Breast epithelium (tissue), 4 donors: Measurements from ENCODE around the gene FNDC3B. TPM values are rescaled to one million over a fixed set of nuclear protein-coding genes. Genes with fewer than 3 reads are reported as not detected.

Experiments used
- DNase-seq, 2 donors: peaks; one replicate each; pipeline ENCODE4 v3.0.0-alpha.2; 2019; ENCODE audit warnings: low spot score in 2 of 2
- H3K27ac ChIP-seq, 2 donors: fragments of 200-600 bp; sonication (generic) in 1 of 2; one replicate each; pipeline ENCODE4 v1.5.1; 2016 to 2019; ENCODE audit warnings: mild to moderate bottlenecking in 1 of 2
- H3K27me3 ChIP-seq, 2 donors: fragments of 200-600 bp; sonication (generic) in 1 of 2; one replicate each; pipeline versions ENCODE4 v1.5.1 to v1.6.0; 2017 to 2019; ENCODE audit warnings: control low read depth in 1 of 2, mild to moderate bottlenecking in 1 of 2
- H3K36me3 ChIP-seq: fragments of 200-600 bp; one replicate; pipeline ENCODE4 v1.5.1; 2019
- H3K4me1 ChIP-seq, 2 donors: fragments of 200-600 bp; sonication (generic); one replicate each; pipeline ENCODE4 v1.5.1; 2016 to 2019; ENCODE audit warnings: control low read depth in 1 of 2
- H3K4me3 ChIP-seq, 3 donors: fragments of 200-600 bp; sonication (generic); 1 replicate in 2 of 3; 2 replicates in 1 of 3; pipeline ENCODE4 v1.5.1; 2016 to 2019; ENCODE audit warnings: mild to moderate bottlenecking in 3 of 3, moderate library complexity in 2 of 3
- H3K9me3 ChIP-seq, 2 donors: fragments of 200-600 bp; sonication (generic) in 1 of 2; one replicate each; pipeline ENCODE4 v1.5.1; 2016 to 2019; ENCODE audit warnings: control low read depth in 1 of 2
- CTCF ChIP-seq, 3 donors: fragments of 450-650 bp; IDR thresholded peaks; one replicate each; pipeline ENCODE4 v1.5.1; 2016 to 2017; ENCODE audit warnings: antibody characterized with exemption in 3 of 3, mild to moderate bottlenecking in 3 of 3, moderate library complexity in 3 of 3
- POLR2A ChIP-seq: fragments of 450-650 bp; IDR thresholded peaks from one replicate; pipeline ENCODE4 v1.6.1; 2016; ENCODE audit warnings: antibody characterized with exemption, mild to moderate bottlenecking, moderate library complexity
- POLR2AphosphoS5 ChIP-seq, 3 donors: sonication (generic); formaldehyde crosslinking; IDR thresholded peaks; one replicate each; pipeline ENCODE4 v1.6.1; 2017; ENCODE audit warnings: antibody characterized with exemption in 3 of 3
- intact Hi-C: fragments of 100-400 bp; cut with DNase I; formaldehyde crosslinking; loops from one replicate; pipeline ENCODE4 v1.15.1; 2023; ENCODE audit warnings: low total_unique reads
- total RNA-seq, 3 donors: library from RNA; depleted of rRNA; stranded (reverse); fragments of >200 nt; gene quantifications; one replicate each; pipeline ENCODE4 v1.1.0, GENCODE V29; 2016

FNDC3B gene
- total RNA-seq, 3 donors from 2014 or later: 131 to 172 (median 149) TPM

GRCh38 chr3:172166890-172167289 lies 127.5 kb downstream of the FNDC3B start:
- H3K4me1 ChIP-seq: peaks cover 0 to 12% of the 10 kb centered on the region in 2 donors
- H3K27ac ChIP-seq: no peak overlapping the region
- DNase-seq: no peak
- intact Hi-C loops: no loop called here
- H3K9me3 ChIP-seq: no peaks in the 10 kb centered on the region
- TF ChIP-seq CTCF (IDR thresholded peaks at IDR 0.05) (no peak), POLR2AphosphoS5 (IDR thresholded peaks at IDR 0.05) (no peak), POLR2A (no peak)
- H3K27me3 ChIP-seq: no peaks in the 10 kb centered on the region
- no peak overlapping the region for H3K4me3 ChIP-seq
- no peaks in the 10 kb centered on the region for H3K36me3 ChIP-seq

GRCh38 chr3:172167892-172168648 lies 128.7 kb downstream of the FNDC3B start:
- no peak for TF ChIP-seq CTCF (IDR thresholded peaks at IDR 0.05)
- TF ChIP-seq POLR2A: no peak
- TF ChIP-seq POLR2AphosphoS5 (IDR thresholded peaks at IDR 0.05): no peak
- DNase-seq: no peak
- H3K4me1 ChIP-seq: peaks cover 0 to 15% of the 10 kb centered on the region in 2 donors
- no peaks in the 10 kb centered on the region for H3K27me3 ChIP-seq
- no peaks in the 10 kb centered on the region for H3K36me3 ChIP-seq
- no peaks in the 10 kb centered on the region for H3K9me3 ChIP-seq
- no peak overlapping the region for H3K4me3 ChIP-seq
- intact Hi-C loops: no loop called here
- peak overlapping the region in 1 of 2 donors; percentile 43 for H3K27ac ChIP-seq

- Histone ChIP-seq H3K4me1 (peaks cover 0 to 15% of the 10 kb centered on the region in 2 donors), H3K27ac (peak overlapping the region; percentile 27 to 63)
These were observed 130.8 kb downstream of the FNDC3B start for GRCh38 chr3:172170073-172170709.

GRCh38 chr3:172170841-172171240 lies 131.5 kb downstream of the FNDC3B start:
- no peaks in the 10 kb centered on the region for H3K9me3 ChIP-seq
- peaks cover 0 to 15% of the 10 kb centered on the region in 2 donors for H3K4me1 ChIP-seq
- no peak for DNase-seq
- no peaks in the 10 kb centered on the region for H3K36me3 ChIP-seq
- intact Hi-C loops: no loop called here
- H3K27me3 ChIP-seq: no peaks in the 10 kb centered on the region
- no peak for TF ChIP-seq CTCF (IDR thresholded peaks at IDR 0.05)
- no peak for TF ChIP-seq POLR2A
- no peak for TF ChIP-seq POLR2AphosphoS5 (IDR thresholded peaks at IDR 0.05)
- H3K4me3 ChIP-seq: no peak overlapping the region
- H3K27ac ChIP-seq: peak overlapping the region in 1 of 2 donors; percentile 63

More at GRCh38 chr3:172170073-172170709, 130.8 kb downstream of the FNDC3B start:
- Histone ChIP-seq H3K4me3 (no peak overlapping the region), H3K36me3 (no peaks in the 10 kb centered on the region), H3K27me3 (no peaks in the 10 kb centered on the region), H3K9me3 (no peaks in the 10 kb centered on the region)
- DNase-seq: no peak
- intact Hi-C loops: no loop called here
- no peak for TF ChIP-seq POLR2AphosphoS5 (IDR thresholded peaks at IDR 0.05)
- no peak for TF ChIP-seq POLR2A
- TF ChIP-seq CTCF (IDR thresholded peaks at IDR 0.05): no peak

- no peak overlapping the region for H3K27ac ChIP-seq
- intact Hi-C loops: no loop called here
- H3K4me1 ChIP-seq: peaks cover 0 to 15% of the 10 kb centered on the region in 2 donors
These were observed 132.2 kb downstream of the FNDC3B start for GRCh38 chr3:172171396-172172075.

More at GRCh38 chr3:172171396-172172075, 132.2 kb downstream of the FNDC3B start:
- Histone ChIP-seq H3K27me3 (no peaks in the 10 kb centered on the region), H3K4me3 (no peak overlapping the region), H3K36me3 (no peaks in the 10 kb centered on the region), H3K9me3 (no peaks in the 10 kb centered on the region)
- TF ChIP-seq CTCF (IDR thresholded peaks at IDR 0.05): no peak
- TF ChIP-seq POLR2AphosphoS5 (IDR thresholded peaks at IDR 0.05): no peak
- no peak for TF ChIP-seq POLR2A
- no peak for DNase-seq
